Adrenal gland (tissue), 5 donors: ENCODE measurements around the gene RNF141.

Experiments used
- POLR2A ChIP-seq, 2 donors: fragments of 450-650 bp; IDR thresholded peaks; one replicate each; pipeline ENCODE4 v1.6.1; 2017; ENCODE audit warnings: antibody characterized with exemption in 2 of 2, mild to moderate bottlenecking in 2 of 2, moderate library complexity in 1 of 2
- TF ChIP-seq, protein P1 (sequence below), 6 experiments: fragments of 450-650 bp in 4 of 6; fragments of 200-600 bp in 2 of 6; sonication (generic) in 1 of 6; IDR thresholded peaks; 1 replicate in 5 of 6; 2 replicates in 1 of 6; pipeline versions ENCODE4 v1.5.1 to v1.8.0; 2016 to 2021; ENCODE audit warnings: antibody characterized with exemption in 6 of 6, mild to moderate bottlenecking in 2 of 6, moderate library complexity in 1 of 6
- donor health status: DM: no; HTN: no; CAD: no.

DNA sequence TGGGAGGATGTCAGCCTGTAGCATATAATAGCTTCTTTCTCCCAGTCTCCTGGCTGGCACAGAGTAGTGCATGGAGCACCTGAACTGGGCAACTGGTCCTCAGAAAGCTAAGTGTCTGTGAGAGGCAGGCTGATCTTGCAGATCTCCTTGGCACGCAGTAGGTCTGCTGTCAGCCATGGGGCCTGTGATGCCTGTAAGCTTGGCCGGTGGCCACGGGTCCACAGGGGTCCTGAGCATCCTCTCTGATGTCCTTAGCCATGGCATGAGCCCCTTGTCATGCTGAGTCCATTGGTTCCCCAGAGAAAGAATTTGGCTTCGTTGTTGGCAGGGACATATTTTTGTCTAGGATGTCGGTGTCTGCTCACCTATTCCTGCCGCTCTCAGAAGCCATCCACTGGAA lies 61.0 kb downstream of the RNF141 start:
- TF ChIP-seq, protein P1, sequence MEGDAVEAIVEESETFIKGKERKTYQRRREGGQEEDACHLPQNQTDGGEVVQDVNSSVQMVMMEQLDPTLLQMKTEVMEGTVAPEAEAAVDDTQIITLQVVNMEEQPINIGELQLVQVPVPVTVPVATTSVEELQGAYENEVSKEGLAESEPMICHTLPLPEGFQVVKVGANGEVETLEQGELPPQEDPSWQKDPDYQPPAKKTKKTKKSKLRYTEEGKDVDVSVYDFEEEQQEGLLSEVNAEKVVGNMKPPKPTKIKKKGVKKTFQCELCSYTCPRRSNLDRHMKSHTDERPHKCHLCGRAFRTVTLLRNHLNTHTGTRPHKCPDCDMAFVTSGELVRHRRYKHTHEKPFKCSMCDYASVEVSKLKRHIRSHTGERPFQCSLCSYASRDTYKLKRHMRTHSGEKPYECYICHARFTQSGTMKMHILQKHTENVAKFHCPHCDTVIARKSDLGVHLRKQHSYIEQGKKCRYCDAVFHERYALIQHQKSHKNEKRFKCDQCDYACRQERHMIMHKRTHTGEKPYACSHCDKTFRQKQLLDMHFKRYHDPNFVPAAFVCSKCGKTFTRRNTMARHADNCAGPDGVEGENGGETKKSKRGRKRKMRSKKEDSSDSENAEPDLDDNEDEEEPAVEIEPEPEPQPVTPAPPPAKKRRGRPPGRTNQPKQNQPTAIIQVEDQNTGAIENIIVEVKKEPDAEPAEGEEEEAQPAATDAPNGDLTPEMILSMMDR (IDR thresholded peaks at IDR 0.05), result no peak
- no peak for TF ChIP-seq POLR2A (IDR thresholded peaks at IDR 0.05)
